Heart right ventricle (tissue), 16 donors: ENCODE measurements around the gene OR2W3. TPM values are rescaled to one million over a fixed set of nuclear protein-coding genes. Genes with fewer than 3 reads are reported as not detected.

ENCODE experiments used
- ATAC-seq, 8 donors: fragments of 200-7000 bp; cut with Tn5 transposase; one replicate each; pipeline ENCODE4 v1.9.1; 2020; ENCODE audit warnings: mild to moderate bottlenecking in 8 of 8, moderate library complexity in 8 of 8, moderate number of reproducible peaks in 1 of 8
- DNase-seq, 2 donors: peaks; one replicate each; pipeline ENCODE4 v3.0.0-alpha.2; 2020
- H3K27ac ChIP-seq, 10 donors: fragments of 200-600 bp; sonication (generic) in 2 of 10; one replicate each; pipeline versions ENCODE4 v1.5.0 to v1.8.0; 2020 to 2022; ENCODE audit warnings: mild to moderate bottlenecking in 3 of 10
- H3K27me3 ChIP-seq, 7 donors: fragments of 200-600 bp; one replicate each; pipeline ENCODE4 v1.8.0; 2021 to 2022; ENCODE audit warnings: mild to moderate bottlenecking in 2 of 7
- H3K36me3 ChIP-seq, 9 donors: fragments of 200-600 bp; sonication (generic) in 1 of 9; one replicate each; pipeline versions ENCODE4 v1.5.0 to v1.8.0; 2020 to 2022; ENCODE audit warnings: mild to moderate bottlenecking in 2 of 9
- H3K4me1 ChIP-seq, 9 donors: fragments of 200-600 bp; sonication (generic) in 1 of 9; one replicate each; pipeline versions ENCODE4 v1.5.0 to v1.8.0; 2020 to 2022; ENCODE audit warnings: mild to moderate bottlenecking in 4 of 9
- H3K4me3 ChIP-seq, 10 donors: fragments of 200-600 bp; sonication (generic) in 2 of 10; one replicate each; pipeline versions ENCODE4 v1.5.0 to v1.8.0; 2020 to 2022; ENCODE audit warnings: mild to moderate bottlenecking in 7 of 10, moderate library complexity in 2 of 10
- H3K9me3 ChIP-seq, 11 donors: fragments of 200-600 bp in 10 of 11; sonication (generic) in 2 of 11; one replicate each; pipeline versions ENCODE4 v1.5.0 to v1.8.0; 2013 to 2022; ENCODE audit warnings: mild to moderate bottlenecking in 2 of 11, control low read depth in 1 of 11, moderate library complexity in 1 of 11
- CTCF ChIP-seq, 9 donors: fragments of 200-600 bp; sonication (generic) in 2 of 9; IDR thresholded peaks; one replicate each; pipeline versions ENCODE4 v1.5.0 to v1.8.0; 2021 to 2022; ENCODE audit warnings: antibody characterized with exemption in 9 of 9, mild to moderate bottlenecking in 5 of 9, moderate library complexity in 1 of 9
- WGBS, 2 donors: extraction: QIAGEN DNeasy Blood & Tissue Kit; methylation state at CpG; one replicate each; pipeline ENCODE4 v1.1.7; 2013; ENCODE audit warnings: inconsistent platforms in 1 of 2; 5-methylcytosine and 5-hydroxymethylcytosine counted together
- intact Hi-C, 10 donors: fragments of 100-400 bp; cut with DNase I; formaldehyde crosslinking; loops; one replicate each; pipeline versions ENCODE4 v1.11.1 to v1.14.2; 2022
- polyA plus RNA-seq, 2 donors: library from polyadenylated mRNA; stranded (reverse); fragments of 200-250 nt; gene quantifications; one replicate each; pipeline ENCODE4 v1.2.3, GENCODE V29; 2013
- total RNA-seq, 10 donors: library from RNA; stranded (reverse); fragmentation: NEBNext Ultra II Directional in 3 of 10; extraction: Animal tissue kit (Norgen Biotek cat#: 25700) in 3 of 10; gene quantifications; one replicate each; pipeline versions ENCODE4 v1.2.1 to v1.2.4, GENCODE V29; 2021 to 2023
- donor health status: Arrhythmogenic right ventricular cardiomyopathy.
- donor health status: ischemic (EF 13 %, LVEDD 7.1; RV severe dilation, severe dysfunction).
- donor health status: healthy with polysubstance abuse.
- donor health status: DM: no; HTN: yes; CAD: no.
- donor health status: DM: no; HTN: no; CAD: no.
- donor health status: ischemic (EF 25% LVEDD 6.9; RV normal size, moderate dysfunction).
- donor health status: ischemic (EF 25% LVEDD 5.7; RV mildly dilated, moderate dysfunction).
- donor health status: healthy.
- donor health status: DM: yes; HTN: yes; CAD: no.
- donor health status: Ischemic cardiomyopathy.
- donor health status: ischemic (EF 35%, LVEDD 5.7; RV mildly dilated, moderate dysfunction).
- donor health status: nonischemic (EF 11% LVEDD 7.7; RV severe dilation, severe dysfunction).
- donor health status: DM: yes; HTN: yes; CAD: no.
- donor health status: PGD.
- donor health status: ischemic (EF 29% LVEDD 5.4; RV normal size, mild dysfunction).
- donor health status: nonischemic (EF 23%, LVEDD 6.1; RV moderate dilation, normal function).

Gene OR2W3
- total and polyA plus RNA-seq, 12 donors = 0.06 to 0.26 TPM; not detected in 10

- TF ChIP-seq CTCF (IDR thresholded peaks at IDR 0.05) = no peak
Measured at GRCh38 chr1:247884797-247885413, 10.5 kb upstream of the OR2W3 start.

GRCh38 chr1:247895976-247896375, 589 bp downstream of the OR2W3 start:
- no peak for TF ChIP-seq CTCF (IDR thresholded peaks at IDR 0.05)
- Histone ChIP-seq H3K9me3 (peaks cover 0 to 15% (median 0%) of the 10 kb centered on the region in 11 donors), H3K4me1 (no peaks in the 10 kb centered on the region), H3K27me3 (no peaks in the 10 kb centered on the region), H3K36me3 (no peaks in the 10 kb centered on the region), H3K27ac (no peak overlapping the region), H3K4me3 (no peak overlapping the region)
- intact Hi-C loops = no loop called here
- 87 to 90% methylated on average over 14 of the region's 14 CpGs for WGBS, 2 donors
- peak in 1 of 8 donors; percentile 8 for ATAC-seq
- no peak for DNase-seq

More at GRCh38 chr1:247884797-247885413, 10.5 kb upstream of the OR2W3 start:
- Histone ChIP-seq H3K27me3 (no peaks in the 10 kb centered on the region), H3K36me3 (no peaks in the 10 kb centered on the region), H3K4me3 (no peak overlapping the region), H3K4me1 (no peaks in the 10 kb centered on the region), H3K27ac (no peak overlapping the region), H3K9me3 (no peaks in the 10 kb centered on the region)
- ATAC-seq = no peak
- intact Hi-C loops = no loop called here
- DNase-seq = no peak
- WGBS, 2 donors = 81 to 85% methylated on average over 10 of the region's 10 CpGs

- peaks cover 0 to 5% (median 0%) of the 10 kb centered on the region in 11 donors for H3K9me3 ChIP-seq
- no peaks in the 10 kb centered on the region for H3K4me1 ChIP-seq
- no peak overlapping the region for H3K27ac ChIP-seq
- ATAC-seq (no peak), DNase-seq (no peak)
- TF ChIP-seq CTCF (IDR thresholded peaks at IDR 0.05) = no peak
- H3K36me3 ChIP-seq = no peaks in the 10 kb centered on the region
- intact Hi-C loops = no loop called here
- H3K4me3 ChIP-seq = no peak overlapping the region
- H3K27me3 ChIP-seq = no peaks in the 10 kb centered on the region
- WGBS, 2 donors = 71 to 86% methylated on average over 6 of the region's 6 CpGs
Measured at GRCh38 chr1:247904122-247904521, 8.7 kb downstream of the OR2W3 start.

GRCh38 chr1:247905181-247905580, 9.8 kb downstream of the OR2W3 start:
- H3K27me3 ChIP-seq = no peaks in the 10 kb centered on the region
- no peaks in the 10 kb centered on the region for H3K36me3 ChIP-seq
- no peak for TF ChIP-seq CTCF (IDR thresholded peaks at IDR 0.05)
- intact Hi-C loops = no loop called here
- H3K27ac ChIP-seq = no peak overlapping the region
- no peak overlapping the region for H3K4me3 ChIP-seq
- 89% methylated on average over 13 of the region's 13 CpGs for WGBS, 2 donors
- DNase-seq (no peak), ATAC-seq (no peak)
- H3K9me3 ChIP-seq = peaks cover 0 to 4% (median 0%) of the 10 kb centered on the region in 11 donors
- H3K4me1 ChIP-seq = no peaks in the 10 kb centered on the region
